RPMI8226 (cell line): ENCODE data around the gene PPP1R13B.

Experiments used
- DNase-seq: peaks from one replicate; pipeline ENCODE4 v3.0.0-alpha.2; 2015

PPP1R13B gene

DNA sequence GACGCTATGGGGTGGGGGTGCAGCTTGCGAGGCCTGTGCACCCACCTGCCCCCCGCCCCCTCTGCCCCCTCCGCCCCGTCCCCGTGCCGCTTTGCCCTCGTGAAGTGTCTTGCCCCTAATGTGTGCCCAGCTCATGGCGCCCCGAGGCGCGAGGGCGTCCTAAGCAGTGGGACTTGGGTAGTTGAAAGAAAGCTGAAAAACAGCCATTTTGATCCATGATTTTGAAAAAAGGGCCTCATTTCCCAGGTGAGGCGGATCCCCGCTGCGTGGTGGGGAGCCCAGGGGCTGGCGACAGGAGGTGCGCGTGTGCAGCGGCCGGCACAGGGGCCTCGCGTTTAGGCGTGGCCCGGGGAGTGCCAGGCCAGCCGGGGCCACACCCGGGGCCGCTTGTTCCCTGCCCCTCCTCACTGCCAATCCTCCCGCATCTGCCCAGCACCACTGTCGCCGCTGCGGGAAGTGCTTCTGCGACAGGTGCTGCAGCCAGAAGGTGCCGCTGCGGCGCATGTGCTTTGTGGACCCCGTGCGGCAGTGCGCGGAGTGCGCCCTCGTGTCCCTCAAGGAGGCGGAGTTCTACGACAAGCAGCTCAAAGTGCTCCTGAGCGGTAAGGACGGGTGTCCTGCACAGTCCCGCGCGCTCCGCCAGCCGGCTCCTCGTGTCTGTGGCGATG lies 119.9 kb downstream of the PPP1R13B start:
- DNase-seq, result no peak

DNA sequence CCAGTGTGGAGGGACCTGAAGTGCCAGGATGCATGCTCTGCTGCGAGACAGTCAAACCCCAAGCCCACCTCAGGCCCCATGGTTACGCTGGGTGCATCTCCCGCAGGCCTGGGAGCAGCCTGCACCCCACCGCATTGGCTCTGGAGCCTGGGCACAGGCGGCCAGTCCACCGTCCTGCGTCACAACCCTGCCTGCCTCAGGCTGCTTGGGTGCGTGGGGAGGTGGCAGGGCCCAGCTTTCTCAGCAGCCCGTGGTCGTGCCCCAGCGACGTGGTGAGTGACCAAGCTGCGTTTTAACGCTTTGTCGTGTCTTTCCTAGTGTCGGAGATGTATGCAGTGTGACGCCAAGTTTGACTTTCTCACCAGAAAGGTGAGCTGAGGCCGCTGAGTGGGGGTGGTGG lies 120.9 kb downstream of the PPP1R13B start:
- no peak for DNase-seq

DNA sequence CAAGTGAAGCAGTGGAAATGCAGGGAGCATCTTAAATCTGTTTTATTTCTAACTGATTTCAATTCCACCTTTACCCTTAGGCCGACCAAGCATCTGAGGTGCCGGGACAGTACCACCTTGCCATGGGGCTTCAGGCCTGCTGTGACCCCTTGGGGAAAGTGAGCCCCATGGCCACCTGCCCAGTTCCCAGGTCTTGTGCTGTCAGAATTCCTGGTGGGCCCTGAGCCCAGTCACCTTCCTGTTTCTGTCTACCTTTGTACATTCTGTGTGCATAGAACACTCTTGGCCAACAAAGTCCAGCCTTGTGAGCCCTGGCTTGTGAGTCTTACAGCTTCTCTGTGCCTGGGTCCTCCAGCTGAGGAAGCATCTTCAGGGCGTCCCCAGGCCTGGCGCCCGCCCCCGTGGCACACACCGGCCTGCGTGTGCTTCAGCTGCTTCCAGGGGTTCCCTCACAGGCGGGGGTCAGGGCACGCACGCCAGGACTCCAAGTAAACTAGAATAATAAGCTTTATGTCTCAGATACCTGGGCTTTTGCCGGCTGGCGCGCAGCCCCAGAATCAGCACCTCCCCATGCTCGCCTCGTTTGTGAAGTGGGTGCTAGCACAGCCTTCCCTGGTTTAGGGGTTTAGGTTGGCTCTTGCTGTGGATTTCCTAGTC lies 121.5 kb downstream of the PPP1R13B start:
- no peak for DNase-seq

DNA sequence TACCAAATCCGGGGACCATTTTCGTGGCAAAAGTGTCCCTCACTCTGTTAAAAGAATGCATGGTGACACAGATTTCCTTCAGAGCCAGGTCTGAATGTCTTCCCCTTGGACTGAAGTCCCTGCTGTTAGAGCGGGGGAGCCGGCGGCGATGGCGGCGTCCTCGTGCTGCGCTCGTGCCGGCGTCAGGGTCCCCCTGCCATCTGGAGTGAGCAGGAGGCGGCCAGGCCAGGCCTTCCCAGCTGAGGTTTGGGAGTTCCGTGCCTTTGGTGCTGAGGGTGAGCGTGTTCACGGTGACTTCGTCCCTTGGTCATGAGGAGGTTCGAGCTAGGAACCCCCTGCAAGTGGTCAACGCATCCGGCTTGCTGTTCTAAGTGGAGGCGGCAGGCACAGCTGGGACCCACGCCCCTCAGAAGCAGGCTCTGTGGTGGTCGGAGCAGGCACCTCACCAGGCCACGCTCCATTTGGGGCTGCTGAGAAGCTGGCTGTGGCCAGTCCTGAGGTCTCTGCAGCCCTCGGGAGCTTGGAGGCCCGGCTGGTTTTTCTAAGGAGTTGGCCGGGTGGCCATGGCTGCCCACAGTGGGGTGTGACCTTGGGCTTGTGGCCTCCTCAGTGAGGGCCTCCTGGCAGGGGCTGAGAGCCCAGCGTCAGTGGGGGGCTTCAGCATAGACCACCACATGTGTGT lies 122.2 kb downstream of the PPP1R13B start:
- DNase-seq, result no peak

DNA sequence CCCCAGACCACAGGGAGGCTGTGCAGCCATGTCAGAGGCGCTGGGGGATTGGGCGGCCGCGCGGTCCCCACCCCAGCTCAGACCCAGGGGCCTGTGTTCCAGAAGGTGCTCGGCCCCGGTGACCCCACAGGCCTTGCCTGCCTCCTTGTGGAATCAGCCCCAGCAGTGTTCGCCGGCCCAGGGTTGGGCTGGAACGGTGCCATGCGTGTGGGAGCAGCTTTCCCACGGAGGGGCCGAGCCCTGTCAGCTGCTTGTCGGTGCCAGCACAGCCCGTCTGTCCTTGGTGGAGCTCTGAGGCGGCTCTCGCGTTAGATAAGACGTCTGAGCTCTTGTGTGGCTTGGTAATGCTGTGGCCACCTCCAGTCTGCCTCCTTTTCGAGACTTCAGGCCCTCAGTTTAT lies 123.3 kb downstream of the PPP1R13B start:
- no peak for DNase-seq

DNA sequence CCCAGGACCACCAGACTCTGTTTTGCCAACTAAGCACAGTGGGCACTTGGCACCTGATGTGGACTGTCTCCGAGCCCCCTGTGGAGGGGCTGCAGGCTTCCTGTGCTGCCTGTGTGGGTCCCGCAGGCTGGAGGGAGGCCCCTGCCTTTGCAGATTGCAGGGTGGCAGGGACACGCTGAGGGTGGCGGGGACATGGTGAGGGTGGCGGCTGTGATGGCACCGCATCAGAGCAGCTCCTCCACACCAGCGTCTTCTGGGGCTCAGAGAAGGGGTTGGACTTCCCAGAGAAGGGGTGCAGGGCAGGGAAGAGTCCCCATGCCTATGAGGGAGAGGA lies 123.7 kb downstream of the PPP1R13B start:
- DNase-seq, result no peak

DNA sequence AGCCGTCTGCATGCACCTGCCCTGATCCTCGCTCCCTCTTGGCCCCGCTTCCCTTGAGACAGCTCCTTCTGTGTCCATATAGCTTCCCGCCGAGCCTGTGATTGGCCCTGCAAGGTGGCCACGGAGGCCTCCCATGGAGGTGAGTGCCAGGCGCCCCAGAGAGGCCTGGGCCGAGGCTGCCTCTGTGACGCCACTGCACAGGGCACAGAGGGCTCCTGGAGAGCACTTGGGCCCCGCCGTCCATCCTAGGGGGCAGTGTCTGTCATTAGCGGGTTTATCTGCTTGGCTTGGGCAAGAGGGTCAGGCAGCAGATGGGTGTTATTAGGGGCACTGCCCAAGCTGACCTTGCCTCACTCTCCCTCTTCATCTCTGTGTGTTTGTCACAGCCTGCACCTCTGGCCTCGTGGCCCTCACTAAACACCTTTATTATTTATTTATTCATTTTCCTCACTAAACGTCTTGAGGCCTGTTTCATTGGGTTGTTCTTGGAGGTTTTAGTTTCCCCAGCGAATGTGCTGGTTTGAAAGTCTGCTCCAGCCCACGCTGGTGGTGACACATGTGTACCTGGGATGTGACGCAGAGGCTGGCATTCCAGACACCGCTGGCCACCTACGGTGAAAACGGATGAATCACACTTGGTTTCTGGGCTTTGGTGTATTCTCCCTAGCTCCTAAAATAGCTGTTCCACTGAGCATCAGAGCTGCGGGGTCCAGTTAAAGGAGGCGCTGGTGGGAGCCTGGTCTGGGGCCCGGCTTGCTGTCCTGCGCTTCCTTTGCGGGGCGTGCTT lies 125.8 kb downstream of the PPP1R13B start:
- no peak for DNase-seq

DNA sequence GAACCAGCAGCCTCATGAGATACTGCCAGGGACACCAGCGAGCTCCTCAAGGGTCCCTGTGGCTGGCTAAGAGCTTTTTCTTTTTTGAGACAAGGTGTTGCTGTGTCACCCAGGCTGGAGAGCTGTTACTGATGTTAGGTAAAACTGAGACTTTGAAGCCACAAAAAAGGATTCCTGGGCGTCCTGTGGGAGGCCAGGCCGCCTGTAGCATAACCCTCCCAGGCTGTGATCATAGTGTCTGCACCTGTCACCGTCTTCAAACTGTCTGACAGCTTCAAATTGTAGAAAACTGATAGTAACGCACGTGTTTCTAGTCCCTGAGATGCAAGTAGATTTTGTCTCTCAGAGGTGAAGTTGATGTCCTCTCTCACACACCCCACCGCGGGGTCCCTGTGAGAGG lies 127.6 kb downstream of the PPP1R13B start:
- no peak for DNase-seq

DNA sequence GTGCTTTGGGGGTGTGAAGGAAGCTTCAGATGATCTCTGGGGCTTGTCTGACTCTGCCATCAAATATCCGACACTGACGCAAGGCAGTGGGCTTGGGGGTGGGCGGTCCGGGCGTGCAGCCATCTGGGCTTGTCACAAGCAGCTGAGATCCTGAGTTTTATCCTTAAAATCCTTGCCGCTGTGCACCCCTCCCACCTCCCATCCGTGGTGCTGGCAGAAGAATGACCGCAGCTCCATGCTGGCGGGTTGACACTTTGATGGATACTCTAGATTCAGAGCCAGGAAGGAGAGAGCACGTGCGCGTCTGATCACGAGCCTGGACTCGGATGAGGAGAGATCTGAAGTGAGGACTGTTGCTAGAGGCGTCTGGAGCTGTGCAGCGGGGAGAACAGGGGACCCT lies 128.8 kb downstream of the PPP1R13B start:
- DNase-seq, result no peak

DNA sequence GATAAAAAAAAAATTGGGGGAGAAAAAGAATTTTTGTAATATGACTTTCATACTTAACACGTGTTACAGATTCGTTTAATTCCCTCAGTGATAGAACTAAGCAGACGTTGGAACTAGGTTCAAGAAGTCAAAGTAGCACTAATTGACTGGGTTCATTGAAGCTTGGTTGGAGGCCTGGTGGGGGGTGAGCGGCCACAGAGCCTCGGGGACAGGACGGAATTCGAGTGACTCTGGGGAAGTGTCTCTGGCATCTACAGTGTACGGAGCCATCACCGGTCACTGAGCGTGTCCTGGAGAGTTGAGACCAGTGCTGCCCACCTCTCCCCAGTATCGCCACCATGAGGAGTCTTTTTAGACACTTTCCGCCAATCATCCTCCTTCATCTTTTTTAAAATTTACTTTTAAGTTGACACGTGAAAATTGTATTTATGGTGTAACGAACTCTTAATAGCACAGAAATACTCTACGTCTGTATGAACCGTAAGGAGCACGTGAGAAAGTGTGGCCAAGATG lies 130.4 kb downstream of the PPP1R13B start:
- DNase-seq, result no peak

DNA sequence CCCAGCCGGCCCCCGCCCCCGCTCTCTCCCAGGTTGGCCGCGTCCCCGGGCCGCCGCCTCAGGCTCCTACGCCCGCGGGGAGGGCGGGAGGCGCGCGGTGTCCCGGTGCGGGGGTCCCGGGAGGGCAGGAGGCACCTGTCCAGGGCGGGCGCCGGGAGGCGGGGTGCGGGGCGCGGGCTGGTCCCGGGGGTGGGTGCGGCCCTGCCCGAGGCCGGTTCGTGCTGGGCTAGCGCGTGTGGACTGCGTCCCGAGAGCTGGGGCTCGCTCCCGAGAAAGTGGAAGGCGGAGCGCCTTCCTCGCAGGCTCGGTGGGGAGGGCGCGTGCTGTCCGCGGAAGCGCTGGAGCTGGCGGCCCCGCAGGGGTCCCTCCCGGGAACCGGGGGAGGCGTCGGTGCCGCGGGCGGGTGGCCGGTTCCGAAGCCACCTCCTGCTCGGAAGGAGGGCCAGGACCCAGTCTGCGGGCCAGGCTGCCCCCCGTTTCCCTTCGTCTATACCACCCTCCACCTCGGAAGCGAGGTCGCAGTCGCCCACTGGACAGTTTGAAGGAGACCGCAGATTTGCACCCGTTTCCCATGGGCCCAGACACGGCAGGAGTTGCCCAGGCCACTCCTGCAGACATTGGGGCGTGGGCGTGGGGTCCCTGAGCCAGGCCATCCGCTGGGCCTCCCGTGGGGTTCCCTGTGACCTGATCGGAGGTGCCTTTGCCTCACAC lies 131.1 kb downstream of the PPP1R13B start:
- DNase-seq, result peak; percentile 29

DNA sequence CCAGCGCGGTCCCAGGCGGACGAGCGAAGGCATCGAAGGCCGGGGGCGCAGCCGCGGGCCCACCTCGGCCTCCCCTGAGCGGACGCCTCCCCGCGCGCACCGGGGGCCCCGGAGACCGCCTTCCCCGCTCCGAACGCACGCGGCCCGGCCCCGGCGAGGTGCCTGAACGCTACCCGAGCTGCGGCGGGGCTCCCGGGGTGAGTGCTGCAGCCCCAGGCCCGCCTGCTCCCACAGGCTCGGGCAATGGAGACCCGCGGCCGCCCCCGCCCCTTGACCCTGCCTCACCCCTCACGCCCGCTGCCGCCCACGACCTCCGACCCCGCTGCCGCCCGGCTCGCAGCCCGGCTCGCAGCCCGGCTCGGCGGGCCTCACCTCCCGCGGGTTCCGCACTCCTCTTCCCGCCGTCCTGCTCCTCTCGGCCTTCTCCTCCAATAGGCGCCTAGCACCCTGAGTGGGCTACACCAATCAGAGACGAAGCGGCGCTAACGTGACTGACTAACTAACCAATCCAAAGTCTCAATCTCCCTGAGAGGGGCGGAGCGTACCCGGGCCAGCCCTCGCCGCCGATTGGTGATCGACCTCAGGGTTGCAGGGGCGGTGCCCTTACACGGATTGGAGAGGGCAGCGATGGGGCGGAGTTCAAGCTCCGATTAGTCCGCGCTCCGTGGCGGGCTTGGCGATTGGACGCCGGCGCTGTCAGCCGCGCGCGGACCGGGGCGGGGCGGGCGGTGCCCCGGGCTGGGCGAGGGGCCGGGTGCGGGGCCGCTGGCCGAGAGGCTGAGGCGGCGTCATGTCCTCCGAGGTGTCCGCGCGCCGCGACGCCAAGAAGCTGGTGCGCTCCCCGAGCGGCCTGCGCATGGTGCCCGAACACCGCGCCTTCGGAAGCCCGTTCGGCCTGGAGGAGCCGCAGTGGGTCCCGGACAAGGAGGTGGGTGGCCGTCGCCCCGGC lies 132.0 kb downstream of the PPP1R13B start, which contains the start of the genes XRCC3 and ZFYVE21:
Gene XRCC3 (minus strand): TSS at position 400 of the 949 bp plus-strand sequence. CDS start 4,364 bp downstream, outside the sequence.
Gene ZFYVE21 (plus strand): TSS at position 759 of the 949 bp plus-strand sequence. CDS start 32 bp downstream, at position 791.
- peak; percentile 97 for DNase-seq

DNA sequence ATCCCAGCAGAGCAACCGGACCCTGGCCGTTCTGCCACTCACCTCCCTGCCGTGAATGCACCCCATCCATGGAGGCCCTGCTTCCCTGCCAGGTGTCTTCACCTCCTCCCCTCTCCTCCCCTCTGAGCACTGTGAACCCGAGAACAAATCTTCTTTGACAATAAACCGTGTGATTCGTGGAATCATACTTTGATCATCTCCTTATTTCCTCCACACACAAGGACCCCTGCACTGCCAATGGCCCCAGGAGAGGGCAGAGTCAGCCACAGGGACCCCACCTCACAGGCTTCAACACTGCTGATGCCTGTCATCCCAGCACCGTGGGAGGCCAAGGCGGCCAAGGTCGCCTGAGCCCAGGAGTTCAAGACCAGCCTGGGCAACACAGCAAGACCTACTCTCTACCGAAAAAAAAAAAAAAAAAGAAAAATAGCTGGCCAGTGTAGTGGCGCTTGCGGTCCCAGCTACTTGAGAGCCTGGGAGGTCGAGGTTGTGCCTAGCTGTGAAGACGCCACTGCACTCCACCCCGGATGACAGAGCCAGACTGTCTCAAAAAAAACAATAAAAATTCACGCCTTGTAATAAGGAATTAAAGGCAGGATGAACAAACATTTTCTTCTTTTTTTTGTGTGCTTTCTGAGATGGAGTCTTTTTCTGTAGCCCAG lies 133.2 kb downstream of the PPP1R13B start:
- DNase-seq, result no peak

DNA sequence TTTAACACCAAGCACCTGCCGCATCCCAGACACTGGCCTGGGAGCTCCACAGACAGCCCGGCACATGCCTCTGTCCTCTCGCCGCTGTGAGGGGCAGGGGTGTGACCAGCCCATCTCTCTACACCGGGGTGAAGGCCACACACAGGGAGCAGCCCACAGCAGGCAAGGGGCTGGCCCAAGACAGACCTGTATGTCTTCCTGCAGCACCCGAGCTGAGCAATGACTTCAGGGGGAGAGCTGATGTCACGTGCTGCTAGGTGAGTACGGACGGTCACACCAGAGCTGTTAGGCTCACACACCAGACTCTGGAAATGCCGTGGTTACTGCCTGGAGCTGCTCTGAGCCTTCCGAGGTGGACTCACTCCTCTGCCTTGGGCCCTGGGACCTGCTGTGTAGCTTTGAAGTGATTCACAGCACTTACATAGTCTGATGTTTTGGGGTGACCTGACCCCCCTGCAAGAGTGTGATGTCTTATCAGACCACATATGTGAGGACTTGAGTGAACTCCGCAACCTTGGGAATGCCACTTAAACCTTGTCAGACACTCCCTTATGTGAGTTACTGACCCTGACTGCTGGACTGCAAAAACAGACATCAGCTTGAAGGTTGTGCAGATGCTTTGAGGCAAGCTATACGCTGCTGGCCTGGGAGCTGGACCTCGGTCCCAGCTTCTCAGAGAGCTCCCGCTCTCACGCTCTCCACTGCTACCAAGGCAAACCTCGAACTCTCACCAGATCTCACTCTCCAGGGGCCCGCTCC lies 133.9 kb downstream of the PPP1R13B start:
- DNase-seq, result no peak

DNA sequence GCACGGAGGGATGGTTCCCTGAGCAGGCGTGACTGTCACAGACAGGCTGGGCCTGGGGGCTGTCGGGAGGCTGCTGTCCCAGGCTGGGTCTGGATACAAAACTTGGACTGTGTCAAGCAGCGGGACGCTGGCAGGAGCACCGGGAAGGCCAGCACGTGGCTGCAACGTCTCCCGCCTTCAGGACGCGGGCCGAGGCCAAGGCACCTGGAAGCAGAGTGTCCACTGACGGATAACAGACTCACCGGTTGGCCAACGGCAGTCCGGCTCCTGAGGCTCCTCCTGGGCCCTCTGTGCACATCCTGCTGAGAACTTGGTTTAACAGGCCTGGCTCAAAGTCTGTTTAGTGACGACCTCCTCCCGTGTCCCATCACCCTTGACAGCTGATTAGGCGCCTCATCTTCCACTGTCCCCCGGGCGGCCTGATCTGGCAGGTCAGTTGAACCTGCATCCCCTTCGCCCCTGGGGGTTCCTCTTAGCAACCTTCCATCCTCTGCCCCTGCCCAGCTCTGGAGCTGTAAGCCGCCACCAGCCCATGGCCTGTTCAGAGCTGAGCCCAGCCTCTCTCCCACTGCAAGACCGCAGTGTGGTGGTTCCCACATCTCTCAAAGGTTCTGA lies 134.6 kb downstream of the PPP1R13B start:
- DNase-seq, result no peak

DNA sequence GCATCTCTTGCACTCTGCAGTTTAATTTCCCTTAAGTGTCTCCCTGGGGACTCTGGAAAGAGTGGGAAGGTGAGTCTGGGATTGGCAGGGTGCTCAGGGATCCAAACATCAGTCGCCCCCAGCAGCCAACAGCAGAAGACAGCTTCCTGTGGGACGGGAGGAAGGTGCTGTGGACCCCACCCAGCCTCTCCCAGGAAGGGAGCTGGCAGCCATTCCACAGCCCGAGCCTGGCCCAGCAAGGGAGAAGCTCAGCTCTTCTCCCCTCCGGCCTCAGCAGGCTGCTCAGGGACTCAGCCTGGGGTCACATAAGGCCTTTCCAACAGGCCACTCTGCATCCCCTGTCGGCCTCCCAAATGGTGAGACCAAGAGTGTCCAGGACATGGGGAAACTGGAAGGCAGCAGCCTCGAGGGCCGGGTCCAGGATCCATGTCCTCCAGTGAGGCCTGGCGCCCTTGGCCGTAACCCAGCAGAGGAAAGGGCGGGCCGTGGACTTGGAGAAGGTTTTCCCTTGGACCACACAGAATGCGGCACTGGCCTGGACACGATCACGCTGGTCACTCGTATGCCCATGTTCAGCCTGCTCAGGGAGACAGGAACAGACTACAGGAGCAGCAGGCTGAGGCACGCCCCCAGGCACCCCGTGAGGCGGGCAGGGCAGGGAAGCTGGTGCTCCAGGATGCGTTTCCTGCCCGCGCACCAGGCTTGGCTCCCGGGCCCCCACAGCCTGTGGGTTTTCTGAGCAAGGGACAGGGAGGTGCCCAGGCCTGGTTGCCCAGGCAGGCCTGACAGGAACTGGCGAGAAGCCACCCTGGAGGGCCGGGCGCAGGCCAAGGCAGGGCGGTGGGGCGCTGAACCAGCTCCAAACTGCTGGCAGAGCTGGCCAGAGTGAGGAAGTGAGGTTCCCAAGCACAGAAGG lies 135.6 kb downstream of the PPP1R13B start:
- DNase-seq, result no peak

DNA sequence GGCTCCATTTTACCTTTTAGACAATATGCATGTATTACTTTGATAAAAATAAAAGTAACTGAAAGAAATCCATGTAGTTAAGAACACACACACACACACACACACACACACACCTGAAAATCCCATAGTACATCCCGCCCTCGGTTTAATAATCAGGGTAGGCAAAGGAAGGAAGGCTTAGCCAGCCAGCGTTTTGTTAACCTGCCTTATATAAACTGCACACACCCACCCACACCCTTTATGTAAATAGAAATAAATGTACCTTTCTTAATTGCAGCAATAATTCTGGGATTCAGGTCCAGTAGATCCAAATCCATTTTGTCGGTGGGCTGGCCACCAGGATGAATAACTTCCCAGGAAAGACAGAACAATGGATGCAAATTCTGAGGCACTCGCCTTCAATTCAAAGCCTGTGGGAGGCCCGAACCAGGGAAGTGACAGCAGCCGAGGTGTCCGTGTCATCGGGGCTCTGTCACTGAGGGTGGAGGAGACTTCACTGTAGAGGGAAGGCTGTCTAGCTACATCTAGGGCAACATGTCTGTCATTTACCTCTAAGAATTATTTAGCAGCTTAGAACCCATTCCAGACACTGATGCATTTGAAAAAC lies 136.5 kb downstream of the PPP1R13B start:
- DNase-seq, result no peak

DNA sequence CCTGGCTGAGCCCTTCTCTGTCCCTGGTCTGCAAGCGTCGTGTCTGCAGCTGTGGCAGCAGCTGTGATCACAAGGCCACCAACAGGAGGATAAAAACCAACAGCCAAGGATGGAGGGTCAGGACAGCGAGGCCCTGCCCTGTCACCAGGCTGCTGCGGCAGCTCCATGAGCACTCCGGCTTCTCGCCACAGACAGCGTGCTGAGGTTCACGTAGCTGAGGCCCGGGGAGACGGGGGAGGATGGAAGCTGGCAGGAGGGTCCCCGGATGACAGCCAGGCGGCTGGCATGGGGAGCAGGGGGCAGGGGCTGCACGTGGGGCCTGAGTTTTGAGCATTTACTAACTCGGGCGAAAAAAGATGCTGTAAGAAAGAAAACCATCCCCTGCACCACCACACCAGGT lies 137.6 kb downstream of the PPP1R13B start:
- DNase-seq, result no peak
